ENCODE data around the gene NDUFAF5. TPM values are rescaled to one million over a fixed set of nuclear protein-coding genes. Genes with fewer than 3 reads are reported as not detected.

The NDUFAF5 gene
- polyA plus RNA-seq, 3 donors: 5.9 to 15.2 (median 7.8) TPM

GRCh38 chr20:13863244-13863643 is 78.4 kb downstream of the NDUFAF5 start:
- no peak overlapping the region for H2AFZ ChIP-seq (ENCODE audit: insufficient read depth, low read depth, low read length, poor library complexity, severe bottlenecking)
- H3K36me3 ChIP-seq (replicated peaks in 1 of 2; ENCODE audit: control insufficient read depth in 1 of 2, insufficient read depth in 2 of 2, low read length in 2 of 2): no peaks in the 10 kb centered on the region
- WGBS (ENCODE audit: insufficient coverage): no CpG with 5 or more reads among the region's 1 CpG
- H3K79me2 ChIP-seq (ENCODE audit: insufficient read depth, low read length): no peaks in the 10 kb centered on the region
- H3K4me3 ChIP-seq (replicated peaks in 1 of 3; ENCODE audit: low read depth in 2 of 3, low read length in 3 of 3): no peak overlapping the region
- Mint-ChIP-seq H3K4me3 (no peak overlapping the region), H3K36me3 (peaks cover 2 to 3% of the 10 kb centered on the region in 2 donors), H3K27me3 (ENCODE audit: low read depth in 3 of 3) (no peaks in the 10 kb centered on the region), H3K27ac (no peak overlapping the region), H3K4me1 (peaks cover 12% of the 10 kb centered on the region), H3K9me3 (peaks cover 0 to 4% (median 0%) of the 10 kb centered on the region in 7 donors)
- peaks cover 38 to 54% of the 10 kb centered on the region in 2 donors for H3K4me1 ChIP-seq (ENCODE audit: control insufficient read depth in 1 of 2, insufficient read depth in 2 of 2, low read length in 2 of 2)
- no peak overlapping the region for H3K4me2 ChIP-seq (replicated peaks; ENCODE audit: extremely low read depth, low read length, poor library complexity, severe bottlenecking)
- no peak overlapping the region for H3K9ac ChIP-seq (ENCODE audit: insufficient read depth, low read length, poor library complexity, severe bottlenecking)
- H3K27ac ChIP-seq (ENCODE audit: low read depth in 1 of 2, low read length in 2 of 2): no peak overlapping the region
- no peak for TF ChIP-seq CTCF (IDR thresholded peaks at IDR 0.05)
- intact Hi-C loops (cut with micrococcal nuclease): no loop called here
- DNase-seq: peak in 1 of 3 donors; percentile 57
- no peaks in the 10 kb centered on the region for H3K9me3 ChIP-seq (replicated peaks in 1 of 2; ENCODE audit: control insufficient read depth in 1 of 2, insufficient read depth in 1 of 2, low read length in 2 of 2)
- no peaks in the 10 kb centered on the region for H3K27me3 ChIP-seq (ENCODE audit: control insufficient read depth in 2 of 2, insufficient read depth in 2 of 2, low read length in 2 of 2)
- no peaks in the 10 kb centered on the region for H4K20me1 ChIP-seq (ENCODE audit: insufficient read depth, low read length)

- H3K4me3 ChIP-seq (replicated peaks in 1 of 3; ENCODE audit: low read depth in 2 of 3, low read length in 3 of 3): peak overlapping the region in 1 of 3 experiments; percentile 54
- TF ChIP-seq CTCF (IDR thresholded peaks at IDR 0.05): no peak
- WGBS (ENCODE audit: insufficient coverage): no CpG with 5 or more reads among the region's 2 CpGs
- H3K27me3 Mint-ChIP-seq (ENCODE audit: low read depth in 3 of 3): no peaks in the 10 kb centered on the region
- no peaks in the 10 kb centered on the region for H3K79me2 ChIP-seq (ENCODE audit: insufficient read depth, low read length)
- H3K27ac Mint-ChIP-seq: peak overlapping the region in 6 of 7 donors; percentile 61 to 93 (median 85)
- peaks cover 0 to 2% of the 10 kb centered on the region in 2 donors for H3K36me3 Mint-ChIP-seq
- H3K36me3 ChIP-seq (replicated peaks in 1 of 2; ENCODE audit: control insufficient read depth in 1 of 2, insufficient read depth in 2 of 2, low read length in 2 of 2): no peaks in the 10 kb centered on the region
- H3K4me2 ChIP-seq (replicated peaks; ENCODE audit: extremely low read depth, low read length, poor library complexity, severe bottlenecking): no peak overlapping the region
- peak overlapping the region in 1 of 2 donors; percentile 79 for H3K27ac ChIP-seq (ENCODE audit: low read depth in 1 of 2, low read length in 2 of 2)
- peaks cover 0 to 3% (median 0%) of the 10 kb centered on the region in 7 donors for H3K9me3 Mint-ChIP-seq
- H3K4me1 ChIP-seq (ENCODE audit: control insufficient read depth in 1 of 2, insufficient read depth in 2 of 2, low read length in 2 of 2): peaks cover 54 to 73% of the 10 kb centered on the region in 2 donors
- peaks cover 17% of the 10 kb centered on the region for H3K4me1 Mint-ChIP-seq
- no peaks in the 10 kb centered on the region for H3K9me3 ChIP-seq (replicated peaks in 1 of 2; ENCODE audit: control insufficient read depth in 1 of 2, insufficient read depth in 1 of 2, low read length in 2 of 2)
- H3K9ac ChIP-seq (ENCODE audit: insufficient read depth, low read length, poor library complexity, severe bottlenecking): no peak overlapping the region
- no peaks in the 10 kb centered on the region for H3K27me3 ChIP-seq (ENCODE audit: control insufficient read depth in 2 of 2, insufficient read depth in 2 of 2, low read length in 2 of 2)
- no peaks in the 10 kb centered on the region for H4K20me1 ChIP-seq (ENCODE audit: insufficient read depth, low read length)
- no peak for DNase-seq
- no peak overlapping the region for H3K4me3 Mint-ChIP-seq
- intact Hi-C loops (cut with micrococcal nuclease): no loop called here
- peak overlapping the region; percentile 59 for H2AFZ ChIP-seq (ENCODE audit: insufficient read depth, low read depth, low read length, poor library complexity, severe bottlenecking)
Measured at GRCh38 chr20:13865156-13865555, 80.3 kb downstream of the NDUFAF5 start.
